GM13976 (cell line): ENCODE data around the gene PTPRJ.

ENCODE experiments used
- DNase-seq: peaks from one replicate; pipeline ENCODE4 v3.0.0; 2012; ENCODE audit warnings: low spot score
- in situ Hi-C: fragments of 300-500 bp; cut with MboI; formaldehyde crosslinking; loops from one replicate; pipeline ENCODE4 v1.12.0; 2022; ENCODE audit warnings: low sequenced_read_pairs, mixed read lengths, inconsistent platforms; ENCODE audit not compliant: unreplicated experiment
- TF ChIP-seq, protein P1 (sequence below): IDR thresholded peaks from 2 replicates; pipeline ENCODE4 v1.5.1; 2012; ENCODE audit warnings: borderline replicate concordance, mild to moderate bottlenecking; ENCODE audit not compliant: insufficient read depth; ENCODE audit errors: extremely low read depth, missing control alignments, control extremely low read depth

Gene PTPRJ

DNA sequence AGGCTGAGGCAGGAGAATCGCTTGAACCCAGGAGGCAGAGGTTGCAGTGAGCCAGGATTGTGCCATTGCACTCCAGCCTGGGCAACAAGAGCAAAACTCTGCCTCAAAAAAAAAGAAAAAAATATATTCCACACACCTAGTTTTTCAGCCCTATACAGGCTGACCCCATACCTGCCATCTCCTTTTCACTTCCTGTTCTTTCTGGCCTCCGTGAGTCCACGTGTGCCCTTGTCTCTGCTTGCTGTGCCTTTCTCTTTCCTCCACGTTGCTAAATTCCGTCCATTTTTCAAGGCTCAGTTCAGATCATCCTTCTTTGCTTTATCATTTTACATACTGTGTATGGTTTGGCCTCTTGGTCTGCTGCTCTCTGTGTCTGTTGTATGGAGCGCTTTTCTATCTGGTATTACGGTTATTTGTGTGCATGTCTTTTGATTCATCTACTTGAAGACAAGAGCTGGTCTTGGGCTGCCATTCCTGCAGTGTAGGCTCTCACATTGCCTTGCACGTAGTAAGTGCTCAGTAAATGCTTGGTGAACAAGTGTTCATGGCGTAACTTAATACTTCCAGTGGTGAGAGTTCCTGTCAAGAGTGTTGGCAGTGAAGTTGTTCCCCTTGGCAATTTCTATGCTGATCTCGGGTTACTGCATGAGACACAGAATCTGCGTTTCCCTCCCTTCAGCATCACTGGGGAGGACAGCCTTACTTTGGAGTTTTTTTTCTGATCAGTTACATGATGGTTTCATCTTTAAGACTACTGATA, 57.5 kb downstream of the PTPRJ start:
- in situ Hi-C loops = no loop called here
- DNase-seq = no peak

GRCh38 chr11:48040830-48041444, 60.6 kb downstream of the PTPRJ start:
- DNase-seq = no peak
- TF ChIP-seq, protein P1, sequence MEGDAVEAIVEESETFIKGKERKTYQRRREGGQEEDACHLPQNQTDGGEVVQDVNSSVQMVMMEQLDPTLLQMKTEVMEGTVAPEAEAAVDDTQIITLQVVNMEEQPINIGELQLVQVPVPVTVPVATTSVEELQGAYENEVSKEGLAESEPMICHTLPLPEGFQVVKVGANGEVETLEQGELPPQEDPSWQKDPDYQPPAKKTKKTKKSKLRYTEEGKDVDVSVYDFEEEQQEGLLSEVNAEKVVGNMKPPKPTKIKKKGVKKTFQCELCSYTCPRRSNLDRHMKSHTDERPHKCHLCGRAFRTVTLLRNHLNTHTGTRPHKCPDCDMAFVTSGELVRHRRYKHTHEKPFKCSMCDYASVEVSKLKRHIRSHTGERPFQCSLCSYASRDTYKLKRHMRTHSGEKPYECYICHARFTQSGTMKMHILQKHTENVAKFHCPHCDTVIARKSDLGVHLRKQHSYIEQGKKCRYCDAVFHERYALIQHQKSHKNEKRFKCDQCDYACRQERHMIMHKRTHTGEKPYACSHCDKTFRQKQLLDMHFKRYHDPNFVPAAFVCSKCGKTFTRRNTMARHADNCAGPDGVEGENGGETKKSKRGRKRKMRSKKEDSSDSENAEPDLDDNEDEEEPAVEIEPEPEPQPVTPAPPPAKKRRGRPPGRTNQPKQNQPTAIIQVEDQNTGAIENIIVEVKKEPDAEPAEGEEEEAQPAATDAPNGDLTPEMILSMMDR = no peak
- in situ Hi-C loops = no loop called here

More for the DNA sequence above, 57.5 kb downstream of the PTPRJ start:
- TF ChIP-seq, protein P1 = no peak

GRCh38 chr11:48041877-48042695, 61.7 kb downstream of the PTPRJ start:
- DNase-seq = no peak
- in situ Hi-C loops = no loop called here
- TF ChIP-seq, protein P1 = no peak

GRCh38 chr11:48043111-48043990, 63.0 kb downstream of the PTPRJ start:
- in situ Hi-C loops = no loop called here
- peak; percentile 34 for DNase-seq
- TF ChIP-seq, protein P1 = no peak

- in situ Hi-C loops = no loop called here
- DNase-seq = no peak
- TF ChIP-seq, protein P1 = no peak
These were observed 63.7 kb downstream of the PTPRJ start for GRCh38 chr11:48043991-48044512.

- no peak for DNase-seq
- TF ChIP-seq, protein P1 = no peak
- in situ Hi-C loops = no loop called here
These were observed 64.2 kb downstream of the PTPRJ start for GRCh38 chr11:48044577-48044976.
